Tibial nerve (tissue), 4 donors: ENCODE measurements around the gene TMEM123.

ENCODE experiments used
- CTCF ChIP-seq, 5 experiments: fragments of 200-600 bp in 3 of 5; fragments of 450-650 bp in 2 of 5; sonication (generic) in 3 of 5; IDR thresholded peaks; one replicate each; pipeline ENCODE4 v1.5.1; 2016 to 2019; ENCODE audit warnings: antibody characterized with exemption in 5 of 5, mild to moderate bottlenecking in 3 of 5, moderate library complexity in 2 of 5
- EP300 ChIP-seq, 2 donors: sonication (generic); formaldehyde crosslinking; IDR thresholded peaks; one replicate each; pipeline ENCODE4 v1.6.1; 2017; ENCODE audit warnings: antibody characterized with exemption in 2 of 2, mild to moderate bottlenecking in 1 of 2
- POLR2A ChIP-seq, 2 donors: fragments of 450-650 bp; IDR thresholded peaks; one replicate each; pipeline ENCODE4 v1.6.1; 2017; ENCODE audit warnings: antibody characterized with exemption in 2 of 2, mild to moderate bottlenecking in 2 of 2, moderate library complexity in 2 of 2

- TF ChIP-seq POLR2A (IDR thresholded peaks at IDR 0.05) (no peak), EP300 (IDR thresholded peaks at IDR 0.05) (no peak), CTCF (IDR thresholded peaks at IDR 0.05) (no peak)
Measured at GRCh38 chr11:102465696-102466095, 13.1 kb upstream of the TMEM123 start.
